ENCODE results near the gene HS3ST5.
"Not testable (repeated sequence)": the region's sequence is repeated elsewhere in the genome, so short reads cannot be mapped to it uniquely, and the experiment has no call there.

Gene HS3ST5

GRCh38 chr6:114272582-114272981 is 70.2 kb downstream of the HS3ST5 start:
- DNase-seq = no peak

GRCh38 chr6:114271405-114271804 is 71.4 kb downstream of the HS3ST5 start:
- no peak for DNase-seq

GRCh38 chr6:114267897-114268296 is 74.9 kb downstream of the HS3ST5 start:
- no peak for DNase-seq

GRCh38 chr6:114260810-114261209 is 82.0 kb downstream of the HS3ST5 start:
- no peak for DNase-seq

- DNase-seq = no peak
Measured at GRCh38 chr6:114258376-114258775, 84.4 kb downstream of the HS3ST5 start.

GRCh38 chr6:114253431-114253830 is 89.4 kb downstream of the HS3ST5 start:
- no peak for DNase-seq

- DNase-seq = no peak
Measured at GRCh38 chr6:114249522-114249921, 93.3 kb downstream of the HS3ST5 start.

- DNase-seq = no peak
Measured at GRCh38 chr6:114247101-114247500, 95.7 kb downstream of the HS3ST5 start.

GRCh38 chr6:114240796-114241195 is 102.0 kb downstream of the HS3ST5 start:
- DNase-seq = no peak

GRCh38 chr6:114228675-114229074 is 114.1 kb downstream of the HS3ST5 start:
- DNase-seq = no peak

GRCh38 chr6:114227944-114228468 is 114.8 kb downstream of the HS3ST5 start:
- no peak for DNase-seq

GRCh38 chr6:114220241-114220640 is 122.6 kb downstream of the HS3ST5 start:
- DNase-seq = no peak

- DNase-seq = no peak
Measured at GRCh38 chr6:114218437-114219340, 124.1 kb downstream of the HS3ST5 start.

- DNase-seq = not testable (repeated sequence)
Measured at GRCh38 chr6:114217996-114218395, 124.8 kb downstream of the HS3ST5 start.

- DNase-seq = no peak
Measured at GRCh38 chr6:114216789-114217467, 125.9 kb downstream of the HS3ST5 start.

- no peak for DNase-seq
Measured at GRCh38 chr6:114210467-114210866, 132.4 kb downstream of the HS3ST5 start.

- DNase-seq = no peak
Measured at GRCh38 chr6:114203460-114203859, 139.4 kb downstream of the HS3ST5 start.

GRCh38 chr6:114202389-114202788 is 140.4 kb downstream of the HS3ST5 start:
- no peak for DNase-seq

GRCh38 chr6:114200891-114201290 is 141.9 kb downstream of the HS3ST5 start:
- no peak for DNase-seq

- no peak for DNase-seq
Measured at GRCh38 chr6:114195631-114196403, 147.0 kb downstream of the HS3ST5 start.

- DNase-seq = no peak
Measured at GRCh38 chr6:114195027-114195365, 147.8 kb downstream of the HS3ST5 start.

GRCh38 chr6:114194362-114195026 is 148.3 kb downstream of the HS3ST5 start:
- DNase-seq = no peak

- DNase-seq = no peak
Measured at GRCh38 chr6:114187563-114187962, 155.3 kb downstream of the HS3ST5 start.

All from activated CD4-positive, alpha-beta T cell treated with anti-CD3 and anti-CD28 coated beads for 1 hour (primary cell).